Measurements from ENCODE around the gene TXNL4A.

GRCh38 chr18:80026363-80026762 is 38.0 kb upstream of the TXNL4A start:
- TF ChIP-seq ZBTB21 (tag by site-specific recombination; IDR thresholded peaks at IDR 0.05): no peak
- TF ChIP-seq ZNF274 (IDR thresholded peaks at IDR 0.05; ENCODE audit: low read length): no peak
- no peak for TF ChIP-seq ZNF274 (tag by site-specific recombination; IDR thresholded peaks at IDR 0.05; ENCODE audit: borderline replicate concordance)
- no peak for TF ChIP-seq ZSCAN5A (tag by site-specific recombination; IDR thresholded peaks at IDR 0.05)
- no peak for TF ChIP-seq CTCF (tag by site-specific recombination; IDR thresholded peaks at IDR 0.05)
- no peak for TF ChIP-seq ZNF335 (tag by site-specific recombination; conservative IDR thresholded peaks at IDR 0.05)

Data from HEK293 (cell line).